ENCODE data around the gene CLCN1.

DNA sequence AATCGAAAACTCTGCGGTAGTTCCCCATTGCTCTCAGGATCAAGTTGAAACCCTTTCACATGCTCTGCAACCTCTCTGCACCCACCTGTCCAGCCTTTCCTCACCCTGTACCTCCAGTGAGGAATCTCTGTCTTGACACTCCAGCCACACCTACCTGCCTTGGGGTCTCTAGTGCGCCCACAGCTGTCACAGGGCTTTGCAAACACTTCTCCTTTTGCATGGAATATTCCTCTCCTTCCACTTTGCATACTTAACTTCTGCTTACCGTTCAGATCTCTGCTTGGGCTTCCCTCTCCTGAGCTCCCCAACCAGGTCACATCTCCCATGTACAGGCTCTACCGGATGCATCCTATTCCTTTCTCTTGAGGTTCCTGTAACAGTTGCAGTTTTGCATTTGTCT, 58.6 kb downstream of the CLCN1 start:
- TF ChIP-seq, protein P1, sequence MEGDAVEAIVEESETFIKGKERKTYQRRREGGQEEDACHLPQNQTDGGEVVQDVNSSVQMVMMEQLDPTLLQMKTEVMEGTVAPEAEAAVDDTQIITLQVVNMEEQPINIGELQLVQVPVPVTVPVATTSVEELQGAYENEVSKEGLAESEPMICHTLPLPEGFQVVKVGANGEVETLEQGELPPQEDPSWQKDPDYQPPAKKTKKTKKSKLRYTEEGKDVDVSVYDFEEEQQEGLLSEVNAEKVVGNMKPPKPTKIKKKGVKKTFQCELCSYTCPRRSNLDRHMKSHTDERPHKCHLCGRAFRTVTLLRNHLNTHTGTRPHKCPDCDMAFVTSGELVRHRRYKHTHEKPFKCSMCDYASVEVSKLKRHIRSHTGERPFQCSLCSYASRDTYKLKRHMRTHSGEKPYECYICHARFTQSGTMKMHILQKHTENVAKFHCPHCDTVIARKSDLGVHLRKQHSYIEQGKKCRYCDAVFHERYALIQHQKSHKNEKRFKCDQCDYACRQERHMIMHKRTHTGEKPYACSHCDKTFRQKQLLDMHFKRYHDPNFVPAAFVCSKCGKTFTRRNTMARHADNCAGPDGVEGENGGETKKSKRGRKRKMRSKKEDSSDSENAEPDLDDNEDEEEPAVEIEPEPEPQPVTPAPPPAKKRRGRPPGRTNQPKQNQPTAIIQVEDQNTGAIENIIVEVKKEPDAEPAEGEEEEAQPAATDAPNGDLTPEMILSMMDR (IDR thresholded peaks at IDR 0.05; ENCODE audit: low read length) = no peak
- no peak for TF ChIP-seq EZH2 (IDR thresholded peaks at IDR 0.05; ENCODE audit: borderline replicate concordance, low read length)
